T-helper 1 cell (primary cell): ENCODE results near the gene LHFPL6.

Source experiments
- DNase-seq, 5 donors: peaks; one replicate each; pipeline ENCODE4 v3.0.0-alpha.2; 2012 to 2020
- total RNA-seq, 4 donors: gene quantifications; one replicate each; lab custom pipeline; 2026; lab: John Stamatoyannopoulos, UW

The LHFPL6 gene
- 0 to 0.62 (median 0.12) reads per million in 4 donors for total RNA-seq

DNA sequence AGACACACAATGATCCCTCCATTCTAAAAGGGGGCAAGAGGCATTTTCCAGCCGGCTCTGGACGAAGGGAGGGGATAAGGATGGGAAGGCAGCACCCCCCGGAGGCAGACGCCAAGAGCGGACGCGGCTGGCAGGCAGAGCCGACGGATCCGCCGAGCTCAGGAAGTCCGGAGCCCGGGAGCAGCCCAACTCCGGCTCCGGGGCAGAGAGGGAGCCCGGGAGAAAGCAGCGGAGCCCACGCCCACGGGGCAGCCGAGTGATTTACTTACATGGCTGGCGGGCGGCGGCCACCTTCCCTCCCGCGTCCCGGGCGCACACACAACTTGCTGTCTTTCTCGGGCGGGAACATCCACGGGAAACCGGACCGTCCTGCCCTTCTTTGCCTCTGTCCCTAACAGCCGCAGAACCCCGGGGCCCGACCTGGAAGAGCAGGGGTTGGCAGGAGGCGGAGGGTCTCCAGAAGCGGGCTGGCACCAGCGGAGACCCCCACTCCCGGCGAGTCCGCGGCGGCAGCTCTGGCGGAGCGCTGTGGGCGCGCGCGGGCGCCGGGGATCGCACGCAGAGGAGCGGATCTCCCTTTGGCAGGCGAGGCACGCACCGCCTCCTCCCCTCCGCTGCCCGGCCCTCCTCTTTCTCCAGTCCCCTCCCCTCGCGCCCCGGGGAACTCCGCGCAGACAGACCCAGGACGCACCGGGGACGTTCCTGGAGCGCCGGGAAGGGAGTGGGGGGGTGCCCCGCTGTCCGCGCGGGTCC, at the start of gene LHFPL6:
LHFPL6 (minus strand) TSS at position 580 of the 753 bp plus-strand sequence.
- peak; percentile 22 to 58 (median 35) for DNase-seq

DNA sequence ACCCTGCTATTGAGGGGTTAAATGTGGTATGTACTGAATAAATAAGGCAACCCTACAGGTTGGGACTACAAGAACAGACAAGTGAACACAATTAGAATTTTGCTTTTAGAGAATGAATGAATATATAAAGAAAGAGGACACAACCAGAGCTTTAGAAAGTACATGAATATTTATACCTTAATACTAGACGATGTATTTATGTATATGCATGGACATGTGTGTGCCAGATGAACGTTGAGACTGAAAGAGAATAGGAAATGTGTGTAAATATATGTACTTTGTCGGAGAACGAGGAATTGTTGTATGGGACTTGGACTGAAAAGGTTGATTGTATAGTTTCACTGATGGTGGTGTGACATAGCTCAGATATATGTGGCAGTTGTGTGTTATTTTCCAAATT, 43.1 kb upstream of the LHFPL6 start:
- no peak for DNase-seq

DNA sequence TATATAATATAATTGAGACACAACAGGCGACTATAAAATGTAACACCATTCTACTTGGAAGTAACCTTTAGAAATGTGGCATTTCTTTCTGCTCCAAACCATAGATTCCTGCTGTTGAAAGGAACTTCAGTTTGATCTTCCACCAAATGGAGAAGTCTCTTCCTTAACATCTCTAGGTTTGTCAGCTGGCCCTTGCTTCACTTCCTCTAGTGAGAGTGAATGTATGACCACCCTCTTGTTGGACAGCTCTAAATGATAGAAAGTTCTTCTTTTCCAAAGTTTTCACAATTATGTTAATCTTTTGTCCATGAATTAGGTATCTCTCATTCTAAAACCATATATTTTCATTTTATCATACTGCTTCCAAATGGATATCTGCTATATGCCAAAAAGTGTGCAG, 38.7 kb upstream of the LHFPL6 start:
- DNase-seq: no peak

DNA sequence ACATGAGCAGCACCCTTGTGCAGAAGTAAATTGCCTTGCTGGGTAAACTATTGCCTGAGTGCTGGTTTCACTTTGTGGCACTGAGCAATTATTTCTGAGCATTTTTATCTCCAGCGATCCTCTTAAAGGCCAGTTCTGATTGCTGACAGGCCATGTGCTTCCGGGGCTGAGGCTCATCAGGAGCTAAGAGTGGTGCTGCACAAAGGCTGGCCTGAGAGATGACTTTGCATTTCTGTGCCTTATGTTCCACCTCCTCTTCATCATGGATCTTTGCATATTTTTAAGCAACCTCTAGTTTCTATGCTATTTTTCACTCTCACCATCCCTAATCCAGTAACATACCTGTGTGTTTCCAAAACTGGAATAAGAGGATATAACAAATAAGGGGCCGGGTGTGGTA, 34.9 kb upstream of the LHFPL6 start:
- DNase-seq: no peak

DNA sequence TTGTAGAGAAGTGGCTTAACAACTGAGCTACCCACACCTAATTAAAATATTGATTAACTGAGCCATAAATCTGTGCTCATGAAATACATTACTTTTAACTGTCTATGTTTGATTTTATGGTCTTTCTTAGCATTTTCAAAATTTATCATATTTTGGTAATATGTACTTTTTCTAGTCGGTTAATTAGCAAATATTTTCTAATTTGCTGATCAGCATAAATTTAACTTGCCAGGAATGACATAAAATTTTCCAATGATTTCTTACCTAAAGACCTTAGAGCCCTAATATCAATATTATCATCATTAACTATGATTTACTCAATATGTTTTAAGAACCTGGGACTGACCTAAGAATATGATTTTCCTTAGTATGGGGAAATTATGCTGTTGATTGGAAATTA, 32.6 kb upstream of the LHFPL6 start:
- DNase-seq: no peak

DNA sequence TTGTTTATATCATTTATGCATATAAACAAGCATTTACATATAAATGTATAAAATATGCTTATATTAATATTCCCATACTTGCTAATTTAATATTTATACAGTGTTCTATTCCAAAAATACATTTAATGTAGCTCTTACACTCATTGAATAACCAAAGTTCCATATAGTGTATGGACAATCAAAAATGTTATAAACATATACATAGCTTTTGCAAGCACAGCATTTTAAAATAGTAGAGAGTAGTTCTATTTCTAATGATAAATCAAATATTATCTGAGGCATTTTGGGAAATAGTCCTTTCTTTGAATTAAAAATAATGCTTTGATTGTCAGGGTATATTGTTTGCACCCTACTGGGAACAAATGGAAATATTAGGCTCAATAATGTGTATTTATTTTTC, 30.0 kb upstream of the LHFPL6 start:
- no peak for DNase-seq

DNA sequence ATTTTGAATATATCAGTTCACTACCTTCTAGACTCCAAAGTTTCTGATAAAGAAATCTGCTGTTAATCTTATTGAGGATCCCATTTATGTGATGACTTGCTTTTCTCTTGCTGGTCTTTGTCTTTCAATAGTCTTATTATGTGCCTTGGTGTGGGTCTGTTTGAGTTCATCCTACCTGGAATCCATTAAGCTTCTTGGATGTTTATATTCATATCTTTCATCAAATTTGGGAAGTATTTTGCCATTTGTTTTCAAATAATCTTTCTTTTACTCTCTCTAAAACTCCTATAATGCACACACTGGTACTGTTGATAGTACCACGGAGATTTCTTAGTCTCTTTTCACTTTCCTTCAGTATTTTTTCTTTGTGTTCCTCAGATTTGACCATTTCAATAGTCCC, 28.3 kb upstream of the LHFPL6 start:
- no peak for DNase-seq

DNA sequence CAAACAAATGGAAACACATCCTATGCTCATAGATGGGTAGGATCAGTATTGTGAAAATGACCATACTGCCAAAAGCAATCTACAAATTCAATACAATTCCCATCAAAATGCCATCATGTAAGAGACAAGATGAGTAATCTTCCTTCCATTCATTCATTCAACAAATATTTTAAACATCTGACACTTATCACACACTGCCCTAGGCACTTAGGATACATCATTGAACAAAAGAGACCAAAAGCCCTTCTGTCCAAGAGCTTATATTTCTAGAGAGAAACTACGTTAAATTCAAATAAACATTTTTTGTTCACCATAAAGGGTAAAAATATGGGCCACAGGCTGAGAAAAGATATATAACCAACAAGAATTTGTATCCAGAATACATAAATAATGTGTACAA, 20.5 kb upstream of the LHFPL6 start:
- no peak for DNase-seq

DNA sequence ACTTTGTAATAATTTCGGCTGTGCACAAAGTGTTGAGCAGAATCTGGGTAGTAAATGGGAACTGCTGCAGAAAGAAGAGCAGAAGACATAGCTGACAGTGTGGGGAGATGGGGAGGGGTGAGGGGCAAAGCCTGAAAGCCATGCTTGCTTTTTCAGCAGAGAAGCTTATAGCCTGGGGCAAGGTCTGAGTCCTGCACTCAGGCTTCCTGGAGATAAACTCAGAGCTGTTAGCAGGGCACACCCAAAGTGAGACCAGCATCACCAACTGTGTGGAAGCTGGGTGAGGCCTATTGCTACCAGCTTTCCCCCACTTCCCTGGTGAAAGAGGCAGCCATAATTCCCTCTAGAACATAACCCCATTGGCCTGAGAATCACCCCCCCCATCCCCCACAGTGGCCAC, 15.6 kb upstream of the LHFPL6 start:
- DNase-seq: no peak

DNA sequence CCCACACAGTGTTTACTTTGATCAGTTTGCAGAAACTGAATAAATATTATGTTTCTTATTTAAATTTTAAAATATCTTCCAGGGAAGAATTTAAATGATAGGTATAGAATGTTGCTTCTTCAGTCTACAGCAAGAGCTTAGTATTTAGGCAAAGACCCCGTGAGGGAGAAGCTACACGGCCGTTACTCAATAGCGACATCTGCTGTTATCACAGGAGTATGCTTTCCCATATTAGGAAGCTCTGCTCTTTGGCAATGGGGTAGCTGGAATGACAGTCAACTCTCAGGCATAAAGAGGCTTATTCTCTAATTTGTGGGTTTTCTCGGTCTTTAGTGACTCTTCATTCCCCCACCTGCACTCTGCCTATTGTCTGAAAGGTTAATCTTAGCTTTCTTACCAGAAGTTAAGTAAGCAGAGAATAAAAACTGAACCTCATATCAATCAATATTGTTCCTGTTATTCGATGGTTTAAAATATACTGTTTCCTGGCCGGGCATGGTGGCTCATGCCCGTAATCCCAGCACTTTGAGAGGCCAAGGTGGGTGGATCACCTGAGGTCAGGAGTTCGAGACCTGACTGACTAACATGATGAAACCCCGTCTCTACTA, 13.2 kb upstream of the LHFPL6 start:
- DNase-seq: peak in 2 of 5 donors; percentile 22 to 47

DNA sequence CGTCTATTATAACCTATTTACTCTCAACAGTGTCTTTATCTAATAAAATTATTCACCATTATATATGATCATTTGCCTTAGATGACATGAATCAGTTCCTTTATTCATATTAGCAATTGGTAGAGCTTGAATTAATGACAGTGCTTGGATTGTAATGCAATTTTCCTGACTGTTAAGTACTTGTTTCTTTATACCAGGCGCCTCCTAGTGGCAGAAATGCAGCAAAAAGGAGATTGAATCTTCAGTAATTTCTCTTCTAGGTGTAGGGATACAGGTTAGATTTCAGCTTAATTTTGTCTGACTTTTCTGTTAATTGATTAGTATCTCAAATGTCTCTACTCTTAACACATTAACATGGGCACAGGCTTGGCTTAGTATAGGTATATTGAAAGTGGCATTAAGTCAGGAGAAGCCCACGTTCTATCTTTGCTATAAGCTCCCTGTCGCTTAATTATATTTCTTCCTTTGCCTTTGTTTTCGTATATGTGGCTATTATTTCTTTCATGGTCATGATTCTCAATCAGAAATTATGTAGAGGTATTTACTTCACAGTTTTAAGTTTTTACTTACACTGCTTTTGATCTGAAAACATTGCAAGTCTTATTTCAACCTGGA, 9.1 kb upstream of the LHFPL6 start:
- DNase-seq: peak; percentile 16 to 57 (median 41)

DNA sequence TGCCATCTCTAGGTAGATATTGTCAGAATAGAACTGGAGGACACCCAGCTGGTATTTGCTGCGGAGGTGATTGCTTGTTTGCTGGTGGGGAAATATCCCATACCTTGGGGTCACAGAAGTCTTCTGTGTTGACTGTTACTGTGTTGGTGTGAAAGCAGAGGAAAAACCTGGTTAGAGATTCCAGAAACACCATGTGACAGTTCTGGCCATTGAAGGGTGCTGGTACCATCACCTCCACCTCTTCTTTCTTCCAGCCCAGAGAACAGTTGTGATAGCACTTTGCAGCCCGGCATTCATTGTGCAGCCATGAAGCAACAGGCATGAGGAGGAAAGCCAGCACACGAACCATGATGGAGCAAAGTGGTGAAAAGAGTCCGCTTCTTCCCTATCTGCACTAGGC, 4.9 kb upstream of the LHFPL6 start:
- no peak for DNase-seq

DNA sequence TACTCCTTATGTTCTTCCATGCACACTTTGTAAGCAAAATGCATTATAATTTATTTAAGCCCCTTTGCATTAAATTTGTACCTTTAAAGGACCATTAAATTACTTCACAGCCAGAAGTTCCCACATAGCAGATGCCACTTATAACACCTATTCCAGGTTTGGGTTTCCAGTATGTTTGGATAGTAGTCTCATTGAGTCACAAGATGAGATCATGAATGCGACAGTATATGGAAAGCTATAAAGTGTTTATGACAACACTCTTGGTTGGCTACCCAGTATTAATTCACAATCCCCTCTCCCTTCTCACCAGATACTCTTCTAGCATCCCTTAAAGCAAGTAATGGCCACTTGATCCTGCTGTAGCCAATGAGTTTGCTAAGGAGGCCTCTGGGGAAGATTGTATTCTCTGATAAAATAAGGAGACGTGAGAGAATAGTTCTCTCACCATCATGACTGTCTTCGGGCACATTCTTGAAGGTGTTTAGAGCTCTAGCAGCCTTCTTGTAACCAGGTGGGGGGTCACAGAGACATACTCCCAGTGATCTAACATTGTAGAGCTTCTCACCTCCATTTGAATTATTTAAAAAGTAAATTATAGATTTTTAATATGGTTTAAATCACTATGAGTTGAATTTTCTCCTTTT, 2.8 kb upstream of the LHFPL6 start:
- DNase-seq: no peak

DNA sequence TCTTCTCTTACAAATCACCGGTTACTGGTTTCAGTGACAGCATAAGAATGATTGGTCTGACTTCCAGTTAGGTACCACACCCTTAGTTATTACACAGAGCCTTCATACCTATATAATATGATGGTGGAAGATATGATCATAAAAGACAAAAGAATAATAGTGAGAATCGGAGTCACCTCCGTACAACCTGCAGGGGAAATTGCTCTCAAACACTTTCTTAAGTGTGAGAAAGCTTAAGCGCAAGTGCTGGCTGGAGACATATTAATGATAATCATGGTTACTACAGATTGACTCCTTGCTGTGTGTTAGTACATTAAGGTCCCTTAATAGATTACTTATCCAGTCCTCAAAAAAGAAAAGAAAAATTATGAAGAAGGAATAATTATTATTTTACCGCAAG, 1.8 kb upstream of the LHFPL6 start:
- no peak for DNase-seq

DNA sequence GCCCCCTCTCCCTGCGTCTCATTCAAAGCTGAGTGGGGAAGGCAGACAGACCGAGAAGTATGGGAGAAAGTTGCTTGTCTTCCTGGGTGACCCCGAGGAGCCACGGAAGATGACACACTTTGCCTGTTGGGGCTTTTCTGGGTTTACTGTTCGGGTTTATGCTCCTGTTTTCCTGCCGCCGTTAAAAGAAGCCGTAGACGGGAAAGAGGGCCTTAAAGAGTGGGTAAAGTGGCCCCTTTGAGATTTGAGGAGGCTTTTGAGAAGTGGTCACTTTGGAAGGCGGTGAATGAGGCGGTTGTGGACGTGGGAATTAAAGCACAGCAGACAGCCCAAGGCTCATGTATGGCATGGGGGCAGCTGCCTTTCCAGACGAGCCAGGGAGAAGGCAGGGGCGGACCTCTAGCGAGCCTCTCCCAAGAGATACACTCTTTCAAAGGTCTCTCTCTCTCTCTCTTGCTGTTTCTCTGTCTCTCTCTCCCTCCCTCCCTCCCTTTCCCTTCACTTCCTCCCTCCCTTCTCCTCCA, 493 bp upstream of the LHFPL6 start:
- DNase-seq: no peak

DNA sequence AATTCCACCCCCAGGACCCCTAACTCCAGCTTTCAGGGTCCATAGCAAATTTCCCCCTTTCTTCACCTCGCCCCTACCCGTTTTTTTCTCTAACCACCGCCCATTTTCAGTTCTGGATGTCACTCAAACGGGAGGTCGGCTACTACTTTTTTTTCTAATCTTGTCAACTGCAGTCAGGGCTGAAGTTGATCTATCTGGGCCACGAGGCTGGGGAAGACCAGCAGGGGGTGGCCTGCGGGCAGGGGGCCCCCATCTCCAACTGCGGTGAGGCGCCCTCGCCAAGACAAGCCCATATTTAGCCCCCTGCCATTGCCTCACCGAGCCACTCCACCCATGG, 748 bp downstream of the LHFPL6 start:
- no peak for DNase-seq

DNA sequence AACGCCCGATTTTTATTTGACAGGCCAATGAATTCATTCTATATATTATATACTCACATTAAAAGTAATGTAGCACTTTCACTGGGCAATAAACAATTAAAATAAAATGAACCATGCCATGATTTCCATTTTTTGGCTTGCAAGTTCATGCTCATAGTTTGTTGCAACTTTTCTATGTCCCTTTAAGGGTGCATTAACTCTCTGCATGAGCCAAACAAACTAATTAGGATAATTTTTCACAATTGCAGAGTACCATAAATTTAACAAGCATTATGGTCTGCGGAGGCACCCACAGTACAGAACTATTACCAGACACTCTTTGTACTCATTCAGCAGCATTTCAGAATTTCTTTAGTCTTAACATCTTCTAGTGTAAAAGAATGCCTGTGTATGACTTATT, 1.4 kb downstream of the LHFPL6 start:
- DNase-seq: no peak

DNA sequence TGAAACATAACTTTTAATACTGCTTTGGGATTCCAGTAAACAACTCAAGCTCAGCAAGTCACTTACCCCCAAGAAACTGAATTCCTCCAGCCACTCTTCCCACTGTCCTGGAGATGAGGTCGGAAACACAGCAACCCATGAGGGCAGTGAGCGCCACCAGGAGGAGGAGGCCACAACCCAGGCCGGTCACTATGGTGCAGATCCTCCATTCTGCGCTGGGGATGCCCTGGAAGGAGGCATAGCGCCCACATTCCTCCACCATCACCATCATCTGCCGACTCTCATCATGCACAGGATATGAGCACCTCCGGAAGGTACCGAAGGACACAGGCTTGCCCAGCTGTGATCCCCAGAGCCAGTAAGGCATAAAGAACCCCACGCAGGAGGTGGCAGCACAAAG, 2.2 kb downstream of the LHFPL6 start:
- no peak for DNase-seq

DNA sequence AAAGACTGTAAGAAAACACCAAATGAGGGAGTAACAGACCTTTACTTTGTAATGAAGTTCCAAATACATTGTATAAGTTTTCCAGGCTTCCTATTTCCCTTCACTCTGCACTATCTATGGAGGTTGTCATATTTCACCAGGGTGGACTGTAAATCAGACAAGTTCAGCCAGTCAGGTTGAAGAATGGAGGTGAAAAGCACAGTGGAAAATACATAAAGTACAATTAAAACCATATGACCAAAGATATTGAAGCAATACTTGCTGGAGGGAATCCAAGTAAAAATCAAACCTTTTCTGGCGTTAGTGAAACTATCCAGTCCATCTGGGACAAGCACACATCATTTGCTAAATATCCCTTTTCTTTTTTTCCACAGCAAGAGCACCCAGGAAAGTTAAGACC, 3.2 kb downstream of the LHFPL6 start:
- no peak for DNase-seq

DNA sequence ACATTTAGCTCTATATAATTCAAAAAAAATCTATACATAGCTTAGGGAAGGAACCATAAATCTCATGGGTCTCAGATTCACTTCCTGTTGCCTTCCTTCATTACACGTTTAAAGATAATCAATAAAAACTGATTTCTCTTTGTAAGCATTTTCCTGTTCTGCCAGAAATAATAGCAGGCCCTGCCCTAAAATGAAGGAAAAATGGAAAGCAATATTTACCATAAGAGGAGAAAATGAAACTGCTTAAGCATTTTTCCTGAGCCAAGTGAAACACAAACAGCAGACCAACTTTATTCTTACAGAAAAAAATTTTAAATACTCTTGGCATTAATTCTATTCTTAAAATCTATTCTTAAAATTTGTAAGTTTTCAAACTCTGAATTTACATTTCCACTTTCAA, 4.0 kb downstream of the LHFPL6 start:
- DNase-seq: no peak

DNA sequence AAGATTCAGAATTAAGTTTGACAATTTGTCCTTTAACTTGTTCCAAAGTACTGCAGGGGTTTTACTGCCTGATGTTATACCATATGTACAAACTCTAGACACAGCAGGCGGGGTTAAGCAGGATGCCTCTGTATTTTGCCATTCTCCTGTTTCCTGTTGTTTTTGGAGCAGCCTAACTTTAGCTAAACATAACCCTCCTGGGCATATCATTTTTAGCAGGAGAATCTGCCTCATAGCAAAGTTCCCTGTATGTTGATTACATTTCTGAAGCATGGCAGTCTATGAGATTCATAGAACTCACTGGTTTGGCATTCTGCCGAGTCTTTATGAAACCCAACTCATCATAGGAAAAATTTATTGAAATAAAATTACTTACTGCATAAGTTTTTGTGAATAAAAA, 5.2 kb downstream of the LHFPL6 start:
- DNase-seq: no peak

DNA sequence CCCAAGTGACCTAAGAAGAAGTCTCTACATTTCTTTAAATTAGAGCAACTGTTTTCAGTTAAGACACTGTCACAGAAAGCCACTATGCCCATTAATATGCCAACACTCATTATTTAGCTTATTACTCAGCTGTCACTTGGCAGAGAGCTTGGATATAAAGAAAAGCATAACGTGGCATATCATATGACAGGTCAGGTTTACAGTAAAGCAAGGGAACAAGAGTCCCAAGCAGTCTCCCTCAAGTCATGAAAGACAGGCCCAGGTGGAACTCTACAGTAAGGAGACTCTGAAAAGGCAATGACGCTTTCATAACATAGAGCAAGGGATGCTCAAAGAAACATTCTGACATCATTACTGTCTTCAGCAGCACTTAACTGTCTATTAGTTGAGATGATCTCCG, 6.3 kb downstream of the LHFPL6 start:
- no peak for DNase-seq

DNA sequence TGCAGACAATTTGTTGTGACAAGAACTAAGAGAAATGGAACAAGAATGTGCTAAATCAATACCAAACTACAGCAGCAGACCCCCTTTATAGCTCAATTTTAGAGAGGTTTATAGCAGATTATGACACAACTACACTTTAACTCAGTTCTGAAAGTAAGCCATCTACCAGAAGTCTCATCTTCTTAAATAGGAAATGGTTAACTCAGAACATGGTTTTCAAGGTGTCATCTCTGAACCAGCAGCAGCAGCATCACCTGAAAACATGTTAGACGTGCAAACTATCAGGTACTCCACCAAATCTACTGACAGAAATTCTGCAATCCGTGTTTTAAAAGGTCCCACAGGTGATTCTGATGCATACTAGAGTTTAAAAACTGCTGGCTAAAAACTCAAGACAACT, 6.8 kb downstream of the LHFPL6 start:
- DNase-seq: no peak
